Sigmoid colon (tissue), 7 donors: ENCODE data around the gene FDPS. TPM values are rescaled to one million over a fixed set of nuclear protein-coding genes. Genes with fewer than 3 reads are reported as not detected.

ENCODE experiments used
- DNase-seq: peaks from one replicate; pipeline ENCODE4 v3.0.0-alpha.2; 2019
- H3K27ac ChIP-seq, 4 donors: fragments of 200-600 bp; sonication (generic); one replicate each; pipeline ENCODE4 v1.5.1; 2016 to 2019; ENCODE audit warnings: mild to moderate bottlenecking in 1 of 4
- H3K27me3 ChIP-seq, 3 donors: fragments of 200-600 bp; sonication (generic); one replicate each; pipeline ENCODE4 v1.5.1; 2019; ENCODE audit warnings: mild to moderate bottlenecking in 1 of 3
- H3K36me3 ChIP-seq, 4 donors: fragments of 200-600 bp; sonication (generic); one replicate each; pipeline ENCODE4 v1.5.1; 2016 to 2019
- H3K4me1 ChIP-seq, 4 donors: fragments of 200-600 bp; sonication (generic); one replicate each; pipeline ENCODE4 v1.5.1; 2017 to 2019
- H3K4me3 ChIP-seq, 4 donors: fragments of 200-600 bp; sonication (generic); one replicate each; pipeline ENCODE4 v1.5.1; 2017 to 2019; ENCODE audit warnings: mild to moderate bottlenecking in 2 of 4, moderate library complexity in 1 of 4
- H3K9me3 ChIP-seq, 4 donors: fragments of 200-600 bp in 3 of 4; sonication (generic) in 3 of 4; one replicate each; pipeline versions ENCODE4 v1.5.1 to v1.6.1; 2013 to 2019
- EP300 ChIP-seq, 4 donors: sonication (generic); formaldehyde crosslinking; IDR thresholded peaks; one replicate each; pipeline ENCODE4 v1.6.1; 2017; ENCODE audit warnings: antibody characterized with exemption in 4 of 4
- POLR2A ChIP-seq, 2 donors: fragments of 450-650 bp; IDR thresholded peaks; one replicate each; pipeline ENCODE4 v1.6.1; 2016; ENCODE audit warnings: antibody characterized with exemption in 2 of 2, mild to moderate bottlenecking in 2 of 2, moderate library complexity in 2 of 2
- POLR2AphosphoS5 ChIP-seq, 4 donors: sonication (generic); formaldehyde crosslinking; IDR thresholded peaks; one replicate each; pipeline ENCODE4 v1.6.1; 2017; ENCODE audit warnings: antibody characterized with exemption in 4 of 4
- WGBS, 2 donors: extraction: QIAGEN DNeasy Blood & Tissue Kit; methylation state at CpG; one replicate each; pipeline ENCODE4 v1.1.7; 2013; 5-methylcytosine and 5-hydroxymethylcytosine counted together
- intact Hi-C: fragments of 100-400 bp; cut with DNase I; formaldehyde crosslinking; loops from one replicate; pipeline ENCODE4 v1.15.1; 2023
- polyA plus RNA-seq, 3 donors: library from polyadenylated mRNA; stranded (reverse); fragments of 200-250 nt; gene quantifications; one replicate each; pipeline ENCODE4 v1.2.3, GENCODE V29; 2013
- total RNA-seq, 4 donors: library from RNA; depleted of rRNA; stranded (reverse); fragments of >200 nt; gene quantifications; one replicate each; pipeline ENCODE4 v1.1.0, GENCODE V29; 2016
- TF ChIP-seq, protein P1 (sequence below), 4 experiments: fragments of 450-650 bp in 3 of 4; fragments of 200-600 bp in 1 of 4; IDR thresholded peaks; one replicate each; pipeline ENCODE4 v1.5.1; 2016 to 2019; ENCODE audit warnings: antibody characterized with exemption in 4 of 4, mild to moderate bottlenecking in 3 of 4, moderate library complexity in 2 of 4
- donor health status: healthy with polysubstance abuse.
- donor health status: Bipolar disorder and iron deficiency.
- donor health status: healthy.

Gene FDPS
- total and polyA plus RNA-seq, 7 donors, result 73.7 to 570 (median 96.8) TPM

DNA sequence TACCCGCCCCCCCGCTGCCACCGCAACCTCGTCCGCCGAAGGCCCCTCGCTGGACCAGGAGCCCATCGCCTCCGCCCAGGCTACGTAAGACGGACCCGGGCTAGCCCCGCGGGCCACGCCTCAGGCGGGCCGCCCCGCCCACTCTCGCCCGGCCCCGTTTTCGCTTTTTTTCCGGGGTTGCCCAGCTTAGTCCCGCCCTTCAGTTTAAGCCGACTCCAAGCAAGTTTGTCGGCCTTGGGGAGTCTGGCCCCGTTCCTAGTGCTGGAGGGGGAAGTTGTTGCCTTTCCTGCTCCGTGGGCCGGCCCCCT lies 15.0 kb downstream of the FDPS start:
- Histone ChIP-seq H3K27ac (peak overlapping the region; percentile 95 to 100 (median 98)), H3K4me1 (peaks cover 0 to 47% (median 38%) of the 10 kb centered on the region in 4 donors), H3K27me3 (no peaks in the 10 kb centered on the region), H3K4me3 (peak overlapping the region; percentile 66 to 91 (median 86)), H3K9me3 (no peaks in the 10 kb centered on the region), H3K36me3 (peaks cover 0 to 23% (median 6%) of the 10 kb centered on the region in 4 donors)
- intact Hi-C loops, result loop anchor here (1.0 to 2.0 kb wide), 3 partner anchors 46 to 115 kb away; partner anchors contain the start of genes ENTREP3, HCN3 and MTX1
- peak; percentile 96 for DNase-seq
- WGBS, 2 donors, result 0 to 1% methylated on average over 29 of the region's 29 CpGs
- TF ChIP-seq EP300 (IDR thresholded peaks at IDR 0.05) (no peak), POLR2AphosphoS5 (IDR thresholded peaks at IDR 0.05) (peak in 2 of 4 donors; percentile 4 to 13)

DNA sequence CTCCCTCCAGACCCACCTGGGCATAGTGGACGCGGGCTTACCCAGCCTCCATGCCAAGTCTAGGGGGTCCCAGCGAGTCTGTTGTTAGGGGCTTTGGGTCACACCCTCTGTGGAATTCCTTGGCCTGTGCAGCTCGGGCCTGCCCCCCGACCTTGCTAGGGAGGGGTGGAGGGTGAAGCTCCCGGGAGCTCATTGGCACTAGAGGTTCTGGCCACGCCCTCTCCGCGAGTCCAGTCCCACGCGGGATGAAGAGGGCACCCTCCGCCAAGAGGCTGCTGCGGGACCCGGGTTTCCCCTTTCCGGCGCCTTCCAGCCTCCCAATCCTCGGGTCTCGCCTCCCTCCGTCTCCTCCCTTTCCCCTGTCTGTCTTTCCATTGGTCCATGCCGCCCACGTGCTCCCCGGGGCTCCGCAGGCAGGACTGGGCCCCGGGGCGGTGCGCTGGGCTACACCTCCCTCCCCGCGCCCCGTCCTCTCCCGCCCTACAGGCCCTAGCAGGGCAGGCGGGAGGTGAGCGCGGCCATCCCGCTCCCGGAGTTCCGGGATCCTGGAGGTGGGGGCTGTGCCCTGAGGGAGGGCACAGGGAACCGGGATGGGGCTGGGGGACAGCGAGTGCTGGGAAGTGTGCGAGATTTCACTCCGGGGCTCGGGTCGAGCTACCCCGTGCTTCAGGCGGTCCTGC lies 15.5 kb downstream of the FDPS start:
- Histone ChIP-seq H3K36me3 (peaks cover 0 to 28% (median 8%) of the 10 kb centered on the region in 4 donors), H3K9me3 (no peaks in the 10 kb centered on the region), H3K4me1 (peaks cover 0 to 52% (median 38%) of the 10 kb centered on the region in 4 donors), H3K4me3 (peak overlapping the region; percentile 66 to 91 (median 86)), H3K27ac (peak overlapping the region; percentile 95 to 100 (median 98)), H3K27me3 (no peaks in the 10 kb centered on the region)
- intact Hi-C loops, result loop anchor here (1.0 to 2.0 kb wide), 2 partner anchors 69 to 116 kb away; partner anchors contain the start of genes ENTREP3 and MTX1
- peak; percentile 98 for DNase-seq
- 0 to 1% methylated on average over 44 of the region's 44 CpGs for WGBS, 2 donors
- TF ChIP-seq POLR2A (IDR thresholded peaks at IDR 0.05) (peak; percentile 54 to 94), POLR2AphosphoS5 (IDR thresholded peaks at IDR 0.05) (peak; percentile 84 to 97 (median 90)), EP300 (IDR thresholded peaks at IDR 0.05) (peak in 1 of 4 donors; percentile 11)
- TF ChIP-seq, protein P1, sequence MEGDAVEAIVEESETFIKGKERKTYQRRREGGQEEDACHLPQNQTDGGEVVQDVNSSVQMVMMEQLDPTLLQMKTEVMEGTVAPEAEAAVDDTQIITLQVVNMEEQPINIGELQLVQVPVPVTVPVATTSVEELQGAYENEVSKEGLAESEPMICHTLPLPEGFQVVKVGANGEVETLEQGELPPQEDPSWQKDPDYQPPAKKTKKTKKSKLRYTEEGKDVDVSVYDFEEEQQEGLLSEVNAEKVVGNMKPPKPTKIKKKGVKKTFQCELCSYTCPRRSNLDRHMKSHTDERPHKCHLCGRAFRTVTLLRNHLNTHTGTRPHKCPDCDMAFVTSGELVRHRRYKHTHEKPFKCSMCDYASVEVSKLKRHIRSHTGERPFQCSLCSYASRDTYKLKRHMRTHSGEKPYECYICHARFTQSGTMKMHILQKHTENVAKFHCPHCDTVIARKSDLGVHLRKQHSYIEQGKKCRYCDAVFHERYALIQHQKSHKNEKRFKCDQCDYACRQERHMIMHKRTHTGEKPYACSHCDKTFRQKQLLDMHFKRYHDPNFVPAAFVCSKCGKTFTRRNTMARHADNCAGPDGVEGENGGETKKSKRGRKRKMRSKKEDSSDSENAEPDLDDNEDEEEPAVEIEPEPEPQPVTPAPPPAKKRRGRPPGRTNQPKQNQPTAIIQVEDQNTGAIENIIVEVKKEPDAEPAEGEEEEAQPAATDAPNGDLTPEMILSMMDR (IDR thresholded peaks at IDR 0.05), result no peak

DNA sequence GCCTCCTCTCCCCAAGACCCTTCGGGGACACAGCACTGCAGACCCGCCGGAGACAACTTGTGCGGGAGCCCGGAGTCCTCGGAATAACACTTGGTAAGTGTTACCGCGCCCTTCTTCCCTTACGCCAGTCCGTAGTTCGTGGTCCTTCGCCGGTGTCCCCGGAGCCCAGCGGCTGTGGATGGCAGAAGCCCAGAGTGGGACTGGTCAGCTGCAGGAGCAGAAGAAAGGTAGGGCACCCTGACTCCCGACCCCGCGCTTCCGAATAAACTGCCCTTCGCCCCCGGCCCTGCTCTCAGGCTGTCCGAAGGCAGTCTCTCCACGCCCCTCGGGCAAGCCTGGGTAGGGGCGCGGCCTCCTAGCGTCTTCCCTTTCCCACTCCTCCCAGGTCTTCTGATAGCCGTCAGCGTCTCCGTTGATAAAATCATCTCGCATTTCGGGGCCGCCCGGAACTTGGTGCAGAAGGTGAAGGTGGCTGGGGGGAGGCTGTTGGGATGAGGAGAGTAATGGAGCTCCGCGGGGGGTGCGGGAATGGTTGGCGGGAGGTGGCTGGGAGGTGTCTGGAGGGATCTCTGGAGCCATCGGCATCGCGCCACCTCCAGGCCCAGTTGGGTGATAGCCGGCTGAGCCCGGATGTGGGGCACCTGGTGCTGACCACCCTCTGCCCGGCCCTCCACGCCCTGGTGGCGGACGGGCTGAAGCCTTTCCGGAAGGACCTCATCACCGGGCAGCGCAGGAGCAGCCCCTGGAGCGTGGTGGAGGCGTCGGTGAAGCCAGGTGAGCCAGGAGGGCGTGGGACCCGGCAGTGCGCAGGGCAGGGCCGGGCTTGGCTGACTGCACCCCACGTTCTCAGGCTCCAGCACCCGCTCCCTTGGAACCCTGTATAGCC lies 16.3 kb downstream of the FDPS start:
- peak overlapping the region; percentile 66 to 91 (median 86) for H3K4me3 ChIP-seq
- 4 to 17% methylated on average over 59 of the region's 59 CpGs for WGBS, 2 donors
- intact Hi-C loops, result loop anchor here (1.0 to 2.0 kb wide), 2 partner anchors 70 to 117 kb away; partner anchors contain the start of genes ENTREP3 and MTX1
- DNase-seq, result peak; percentile 86
- peaks cover 0 to 51% (median 37%) of the 10 kb centered on the region in 4 donors for H3K4me1 ChIP-seq
- no peaks in the 10 kb centered on the region for H3K27me3 ChIP-seq
- no peaks in the 10 kb centered on the region for H3K9me3 ChIP-seq
- TF ChIP-seq, protein P1 (IDR thresholded peaks at IDR 0.05), result peak; percentile 20 to 42 (median 38)
- no peak for TF ChIP-seq POLR2AphosphoS5 (IDR thresholded peaks at IDR 0.05)
- TF ChIP-seq POLR2A (IDR thresholded peaks at IDR 0.05), result no peak
- TF ChIP-seq EP300 (IDR thresholded peaks at IDR 0.05), result no peak
- peaks cover 3 to 33% (median 8%) of the 10 kb centered on the region in 4 donors for H3K36me3 ChIP-seq
- H3K27ac ChIP-seq, result peak overlapping the region; percentile 95 to 100 (median 98)

DNA sequence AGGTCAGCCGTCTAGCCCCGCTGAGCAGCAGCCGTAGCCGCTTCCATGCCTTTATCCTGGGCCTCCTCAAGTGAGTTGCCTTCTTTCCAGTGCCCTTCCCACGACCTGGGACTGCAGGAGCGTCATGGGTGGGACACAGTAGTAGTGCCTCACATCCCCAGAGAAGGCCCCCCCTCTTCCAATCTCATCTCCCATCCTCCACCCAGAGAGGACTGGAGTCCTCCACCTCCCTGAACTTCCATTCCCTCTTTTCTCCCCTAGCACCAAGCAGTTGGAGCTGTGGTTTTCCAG lies 16.9 kb downstream of the FDPS start:
- peaks cover 0 to 45% (median 32%) of the 10 kb centered on the region in 4 donors for H3K4me1 ChIP-seq
- no peaks in the 10 kb centered on the region for H3K27me3 ChIP-seq
- no peak for DNase-seq
- 18 to 61% methylated on average over 6 of the region's 6 CpGs for WGBS, 2 donors
- peak overlapping the region in 3 of 4 donors; percentile 66 to 91 (median 90) for H3K4me3 ChIP-seq
- no peak for TF ChIP-seq POLR2A (IDR thresholded peaks at IDR 0.05)
- no peak for TF ChIP-seq EP300 (IDR thresholded peaks at IDR 0.05)
- TF ChIP-seq, protein P1 (IDR thresholded peaks at IDR 0.05), result no peak
- TF ChIP-seq POLR2AphosphoS5 (IDR thresholded peaks at IDR 0.05), result no peak
- peak overlapping the region in 3 of 4 donors; percentile 95 to 100 (median 97) for H3K27ac ChIP-seq
- intact Hi-C loops, result loop anchor here (2.0 kb wide), 1 partner anchor 71 kb away; the partner anchor contains the start of gene ENTREP3
- H3K9me3 ChIP-seq, result no peaks in the 10 kb centered on the region
- H3K36me3 ChIP-seq, result peaks cover 4 to 39% (median 10%) of the 10 kb centered on the region in 4 donors
